Gastrocnemius medialis (tissue), 4 donors: ENCODE measurements around the gene CBL. TPM values are rescaled to one million over a fixed set of nuclear protein-coding genes. Genes with fewer than 3 reads are reported as not detected.
"Not testable (repeated sequence)": the region's sequence is repeated elsewhere in the genome, so short reads cannot be mapped to it uniquely, and the experiment has no call there.

ENCODE experiments used
- ATAC-seq, 2 donors: fragments of 150-250 bp; one replicate each; pipeline ENCODE4 v1.9.1; 2016
- DNase-seq, 2 donors: peaks; one replicate each; pipeline ENCODE4 v3.0.0-alpha.2; 2019
- H3K27ac ChIP-seq, 4 donors: fragments of 200-600 bp; sonication (generic); 1 replicate in 1 of 4; 2 replicates in 3 of 4; pipeline ENCODE4 v1.5.1; 2016 to 2018; ENCODE audit warnings: mild to moderate bottlenecking in 2 of 4, moderate library complexity in 1 of 4
- H3K27me3 ChIP-seq, 3 donors: fragments of 200-600 bp; sonication (generic) in 2 of 3; 1 replicate in 1 of 3; 2 replicates in 2 of 3; pipeline versions ENCODE4 v1.5.1 to v1.6.0; 2016 to 2019; ENCODE audit warnings: mild to moderate bottlenecking in 1 of 3, moderate library complexity in 1 of 3
- H3K36me3 ChIP-seq, 2 donors: fragments of 200-600 bp; sonication (generic) in 1 of 2; one replicate each; pipeline ENCODE4 v1.5.1; 2017 to 2018
- H3K4me1 ChIP-seq, 2 donors: fragments of 200-600 bp; sonication (generic) in 1 of 2; one replicate each; pipeline ENCODE4 v1.5.1; 2016 to 2017; ENCODE audit warnings: mild to moderate bottlenecking in 2 of 2
- H3K4me3 ChIP-seq, 4 donors: fragments of 200-600 bp; sonication (generic) in 3 of 4; 1 replicate in 1 of 4; 2 replicates in 3 of 4; pipeline ENCODE4 v1.5.1; 2016 to 2019; ENCODE audit warnings: mild to moderate bottlenecking in 2 of 4
- H3K9me3 ChIP-seq, 3 donors: fragments of 200-600 bp; sonication (generic) in 2 of 3; 1 replicate in 1 of 3; 2 replicates in 2 of 3; pipeline ENCODE4 v1.5.1; 2016 to 2019
- CTCF ChIP-seq, 5 experiments: fragments of 450-650 bp in 3 of 5; fragments of 200-600 bp in 2 of 5; sonication (generic) in 2 of 5; IDR thresholded peaks in 4 of 5; conservative IDR thresholded peaks in 1 of 5; 1 replicate in 4 of 5; 2 replicates in 1 of 5; pipeline ENCODE4 v1.5.1; 2016 to 2019; ENCODE audit warnings: antibody characterized with exemption in 5 of 5, mild to moderate bottlenecking in 3 of 5, moderate library complexity in 3 of 5
- POLR2A ChIP-seq, 2 donors: fragments of 450-650 bp; IDR thresholded peaks; one replicate each; pipeline ENCODE4 v1.6.1; 2017; ENCODE audit warnings: antibody characterized with exemption in 2 of 2, mild to moderate bottlenecking in 2 of 2, moderate library complexity in 2 of 2
- in situ Hi-C, 4 donors: fragments of 200-750 bp; cut with MboI; loops; one replicate each; pipeline versions ENCODE4 v1.15.0 to v1.8.0; 2017; ENCODE audit warnings: low sequenced_read_pairs in 4 of 4
- intact Hi-C: fragments of 100-400 bp; cut with DNase I; formaldehyde crosslinking; loops from one replicate; pipeline ENCODE4 v1.15.1; 2023; ENCODE audit warnings: low total_unique reads
- total RNA-seq, 4 donors: library from RNA; depleted of rRNA; stranded (reverse); fragments of >200 nt; gene quantifications; one replicate each; pipeline versions ENCODE4 v1.1.0 to v1.2.3, GENCODE V29; 2016

CBL gene
- total RNA-seq, 4 donors from 2014 or later: 3.0 to 6.7 (median 4.5) TPM

GRCh38 chr11:119160151-119160550 lies 46.0 kb upstream of the CBL start:
- Histone ChIP-seq H3K4me3 (no peak overlapping the region), H3K36me3 (no peaks in the 10 kb centered on the region), H3K4me1 (no peaks in the 10 kb centered on the region), H3K27ac (no peak overlapping the region), H3K27me3 (no peaks in the 10 kb centered on the region), H3K9me3 (no peaks in the 10 kb centered on the region)
- no peak for TF ChIP-seq CTCF (IDR thresholded peaks at IDR 0.05 in 4 of 5, conservative IDR thresholded peaks at IDR 0.05 in 1 of 5)
- ATAC-seq (no peak), DNase-seq (no peak)
- in situ Hi-C loops (no loop called here), intact Hi-C loops (no loop called here)

GRCh38 chr11:119161871-119162270 lies 44.3 kb upstream of the CBL start:
- H3K27me3 ChIP-seq: no peaks in the 10 kb centered on the region
- no peak overlapping the region for H3K4me3 ChIP-seq
- TF ChIP-seq CTCF (IDR thresholded peaks at IDR 0.05 in 4 of 5, conservative IDR thresholded peaks at IDR 0.05 in 1 of 5) (no peak), POLR2A (IDR thresholded peaks at IDR 0.05) (no peak)
- DNase-seq (no peak), ATAC-seq (no peak)
- H3K36me3 ChIP-seq: no peaks in the 10 kb centered on the region
- H3K9me3 ChIP-seq: no peaks in the 10 kb centered on the region
- in situ Hi-C loops: no loop called here
- H3K27ac ChIP-seq: no peak overlapping the region
- intact Hi-C loops: no loop called here
- no peaks in the 10 kb centered on the region for H3K4me1 ChIP-seq

DNA sequence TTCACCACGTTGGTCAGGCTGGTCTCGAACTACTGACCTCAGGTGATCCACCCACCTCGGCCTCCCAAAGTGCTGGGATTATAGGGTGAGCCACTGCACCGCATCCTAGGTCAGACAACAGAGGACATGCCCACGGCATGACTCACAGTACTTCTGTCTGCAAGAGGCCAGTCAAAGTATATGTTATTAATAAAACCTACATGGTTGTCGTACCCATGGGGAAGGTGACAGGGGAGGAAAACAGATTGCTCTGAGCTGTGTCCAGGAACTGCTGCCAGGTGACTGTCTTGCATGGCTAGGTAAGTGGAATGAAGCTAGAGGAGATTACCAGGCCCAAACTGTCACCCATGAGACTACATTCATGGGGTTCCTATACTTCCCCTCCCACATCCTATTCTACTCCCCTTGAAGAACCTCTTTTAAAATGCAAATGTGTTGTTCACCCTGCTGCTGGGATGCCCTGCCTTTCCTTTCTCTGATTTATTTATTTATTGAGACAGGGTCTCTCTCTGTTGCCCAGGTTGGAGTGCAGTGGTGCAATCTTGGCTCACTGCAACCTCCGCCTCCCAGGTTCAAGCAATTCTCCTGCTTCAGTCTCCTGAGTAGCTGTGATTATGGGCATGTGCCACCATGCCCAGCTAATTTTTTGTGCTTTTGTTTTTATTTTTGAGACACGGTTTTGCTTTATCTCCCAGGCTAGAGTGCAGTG lies 39.6 kb upstream of the CBL start:
- no peak overlapping the region for H3K27ac ChIP-seq
- no peaks in the 10 kb centered on the region for H3K36me3 ChIP-seq
- H3K27me3 ChIP-seq: no peaks in the 10 kb centered on the region
- ATAC-seq (no peak), DNase-seq (no peak)
- H3K9me3 ChIP-seq: no peaks in the 10 kb centered on the region
- in situ Hi-C loops (no loop called here), intact Hi-C loops (loop anchor here (5.0 kb wide), 1 partner anchor 141 kb away; no protein-coding TSS in a partner anchor)
- peaks cover 8 to 10% of the 10 kb centered on the region in 2 donors for H3K4me1 ChIP-seq
- no peak overlapping the region for H3K4me3 ChIP-seq
- TF ChIP-seq POLR2A (IDR thresholded peaks at IDR 0.05): no peak
- no peak for TF ChIP-seq CTCF (IDR thresholded peaks at IDR 0.05 in 4 of 5, conservative IDR thresholded peaks at IDR 0.05 in 1 of 5)

DNA sequence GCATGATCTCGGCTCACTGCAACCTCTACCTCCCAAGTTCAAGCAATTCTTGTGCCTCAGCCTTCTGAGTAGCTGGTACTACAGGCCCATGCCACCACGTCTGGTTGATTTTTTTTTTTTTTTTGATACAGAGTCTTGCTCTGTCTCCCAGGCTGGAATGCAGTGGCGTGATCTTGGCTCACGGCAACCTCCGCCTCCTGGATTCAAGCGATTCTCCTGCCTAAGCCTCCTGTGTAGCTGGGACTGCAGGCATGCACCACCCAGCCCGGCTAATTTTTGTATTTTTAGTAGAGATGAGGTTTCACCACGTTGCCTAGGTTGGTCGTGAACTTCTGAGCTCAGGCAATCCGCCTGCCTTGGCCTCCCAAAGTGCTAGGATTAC lies 39.1 kb upstream of the CBL start:
- H3K9me3 ChIP-seq, ATAC-seq, H3K27ac ChIP-seq, H3K4me1 ChIP-seq, in situ Hi-C loops, H3K27me3 ChIP-seq, H3K36me3 ChIP-seq, DNase-seq, H3K4me3 ChIP-seq: not testable (repeated sequence)
- intact Hi-C loops: loop anchor here (5.0 kb wide), 1 partner anchor 140 kb away; no protein-coding TSS in a partner anchor

DNA sequence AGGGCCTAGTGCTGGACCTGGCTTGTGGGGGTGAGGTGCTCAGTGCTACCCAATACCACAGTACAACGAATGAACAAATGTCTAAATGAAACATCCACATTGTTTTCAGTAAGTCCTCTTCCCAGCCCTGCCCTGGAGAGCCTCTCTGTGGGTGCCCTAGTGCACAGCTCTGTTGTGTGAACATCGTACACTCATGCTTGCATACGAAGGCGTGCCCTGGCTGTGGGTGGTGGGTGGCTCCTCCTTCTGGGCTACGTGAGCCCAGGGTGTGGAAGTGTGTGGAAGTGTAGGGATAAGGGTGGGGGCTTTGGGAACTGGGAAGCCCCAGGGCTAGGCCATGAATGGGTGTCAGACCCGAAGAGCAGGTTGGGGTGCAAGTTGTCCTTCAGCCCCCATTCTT lies 38.2 kb upstream of the CBL start:
- peaks cover 8 to 10% of the 10 kb centered on the region in 2 donors for H3K4me1 ChIP-seq
- no peaks in the 10 kb centered on the region for H3K9me3 ChIP-seq
- no peak overlapping the region for H3K27ac ChIP-seq
- in situ Hi-C loops: no loop called here
- H3K36me3 ChIP-seq: peaks cover 0 to 3% of the 10 kb centered on the region in 2 donors
- ATAC-seq (no peak), DNase-seq (no peak)
- H3K4me3 ChIP-seq: no peak overlapping the region
- intact Hi-C loops: loop anchor here (1.0 to 5.0 kb wide), 3 partner anchors 29 to 139 kb away; partner anchors contain the start of gene HINFP
- H3K27me3 ChIP-seq: no peaks in the 10 kb centered on the region
- no peak for TF ChIP-seq POLR2A (IDR thresholded peaks at IDR 0.05)
- no peak for TF ChIP-seq CTCF (IDR thresholded peaks at IDR 0.05 in 4 of 5, conservative IDR thresholded peaks at IDR 0.05 in 1 of 5)
